Ascending aorta (tissue), 2 donors: ENCODE results near the gene RUBCN. TPM values are rescaled to one million over a fixed set of nuclear protein-coding genes. Genes with fewer than 3 reads are reported as not detected.
"Not testable (repeated sequence)": the region's sequence is repeated elsewhere in the genome, so short reads cannot be mapped to it uniquely, and the experiment has no call there.

ENCODE experiments used
- DNase-seq, 2 donors: peaks; one replicate each; pipeline ENCODE4 v3.0.0-alpha.2; 2019; ENCODE audit warnings: low spot score in 2 of 2
- H3K27ac ChIP-seq, 2 donors: fragments of 200-600 bp; sonication (generic); one replicate each; pipeline ENCODE4 v1.5.1; 2016 to 2017; ENCODE audit warnings: mild to moderate bottlenecking in 1 of 2
- H3K27me3 ChIP-seq: fragments of 200-600 bp; sonication (generic); one replicate; pipeline ENCODE4 v1.5.1; 2017
- H3K36me3 ChIP-seq, 2 donors: fragments of 200-600 bp; sonication (generic); one replicate each; pipeline ENCODE4 v1.5.1; 2016
- H3K4me1 ChIP-seq, 2 donors: fragments of 200-600 bp; sonication (generic); one replicate each; pipeline ENCODE4 v1.5.1; 2016 to 2017; ENCODE audit warnings: mild to moderate bottlenecking in 1 of 2
- H3K4me3 ChIP-seq, 2 donors: fragments of 200-600 bp; sonication (generic); one replicate each; pipeline ENCODE4 v1.5.1; 2016 to 2017; ENCODE audit warnings: mild to moderate bottlenecking in 1 of 2
- H3K9me3 ChIP-seq, 2 donors: fragments of 200-600 bp; sonication (generic); one replicate each; pipeline ENCODE4 v1.5.1; 2016
- CTCF ChIP-seq, 3 experiments: fragments of 200-600 bp in 2 of 3; fragments of 450-650 bp in 1 of 3; sonication (generic) in 2 of 3; IDR thresholded peaks; one replicate each; pipeline ENCODE4 v1.5.1; 2016 to 2019; ENCODE audit warnings: antibody characterized with exemption in 3 of 3, mild to moderate bottlenecking in 1 of 3, moderate library complexity in 1 of 3
- intact Hi-C: fragments of 100-400 bp; cut with DNase I; formaldehyde crosslinking; loops from one replicate; pipeline ENCODE4 v1.15.1; 2023
- total RNA-seq: library from RNA; depleted of rRNA; stranded (reverse); fragments of >200 nt; gene quantifications from one replicate; pipeline ENCODE4 v1.1.0, GENCODE V29; 2016

Gene RUBCN
- total RNA-seq, 1 donor from 2014 or later, result 27.4 TPM

GRCh38 chr3:197647649-197648048, 89.1 kb downstream of the RUBCN start:
- H3K9me3 ChIP-seq, DNase-seq, H3K4me3 ChIP-seq, H3K36me3 ChIP-seq, H3K27ac ChIP-seq, intact Hi-C loops, H3K27me3 ChIP-seq, H3K4me1 ChIP-seq: not testable (repeated sequence)

- H3K36me3 ChIP-seq, H3K4me3 ChIP-seq, H3K4me1 ChIP-seq, H3K9me3 ChIP-seq, intact Hi-C loops, H3K27ac ChIP-seq, DNase-seq, H3K27me3 ChIP-seq: not testable (repeated sequence)
These were observed 89.5 kb downstream of the RUBCN start for GRCh38 chr3:197647191-197647590.

GRCh38 chr3:197646294-197646693, 90.4 kb downstream of the RUBCN start:
- H3K27ac ChIP-seq, DNase-seq, H3K4me3 ChIP-seq, H3K9me3 ChIP-seq, H3K27me3 ChIP-seq, H3K36me3 ChIP-seq, H3K4me1 ChIP-seq, intact Hi-C loops: not testable (repeated sequence)

GRCh38 chr3:197637556-197637955, 99.1 kb downstream of the RUBCN start:
- H3K4me3 ChIP-seq, intact Hi-C loops, H3K27me3 ChIP-seq, H3K27ac ChIP-seq, H3K36me3 ChIP-seq, H3K4me1 ChIP-seq, H3K9me3 ChIP-seq, DNase-seq: not testable (repeated sequence)

- H3K9me3 ChIP-seq, H3K36me3 ChIP-seq, H3K27ac ChIP-seq, H3K4me3 ChIP-seq, H3K4me1 ChIP-seq, DNase-seq, H3K27me3 ChIP-seq, intact Hi-C loops: not testable (repeated sequence)
- peak in 2 of 3 experiments; percentile 10 to 33 for TF ChIP-seq CTCF (IDR thresholded peaks at IDR 0.05)
These were observed 104.7 kb downstream of the RUBCN start for GRCh38 chr3:197631989-197632388.

- H3K4me3 ChIP-seq, DNase-seq, H3K36me3 ChIP-seq, H3K27ac ChIP-seq, intact Hi-C loops, H3K9me3 ChIP-seq, H3K27me3 ChIP-seq, H3K4me1 ChIP-seq: not testable (repeated sequence)
These were observed 105.9 kb downstream of the RUBCN start for GRCh38 chr3:197630766-197631165.

- H3K4me3 ChIP-seq, H3K36me3 ChIP-seq, DNase-seq, H3K4me1 ChIP-seq, H3K27ac ChIP-seq, intact Hi-C loops, H3K9me3 ChIP-seq, H3K27me3 ChIP-seq: not testable (repeated sequence)
These were observed 107.4 kb downstream of the RUBCN start for GRCh38 chr3:197629286-197629685.

- Histone ChIP-seq H3K4me3 (peak overlapping the region; percentile 65 to 78), H3K27ac (peak overlapping the region; percentile 72 to 81)
- H3K9me3 ChIP-seq, H3K27me3 ChIP-seq, H3K4me1 ChIP-seq, intact Hi-C loops, H3K36me3 ChIP-seq: not testable (repeated sequence)
- peak; percentile 17 to 93 for DNase-seq
These were observed 108.8 kb downstream of the RUBCN start for GRCh38 chr3:197627772-197628523.

GRCh38 chr3:197627158-197627771, 109.4 kb downstream of the RUBCN start:
- DNase-seq, H3K36me3 ChIP-seq, intact Hi-C loops, H3K27me3 ChIP-seq, H3K9me3 ChIP-seq, H3K4me1 ChIP-seq: not testable (repeated sequence)
- H3K4me3 ChIP-seq, result peak overlapping the region; percentile 65 to 78
- peak overlapping the region; percentile 72 to 81 for H3K27ac ChIP-seq

- H3K36me3 ChIP-seq, H3K27ac ChIP-seq, DNase-seq, H3K9me3 ChIP-seq, intact Hi-C loops, H3K4me1 ChIP-seq, H3K27me3 ChIP-seq: not testable (repeated sequence)
- H3K4me3 ChIP-seq, result peak overlapping the region; percentile 26 to 65
These were observed 110.1 kb downstream of the RUBCN start for GRCh38 chr3:197626404-197627157.

GRCh38 chr3:197621478-197621877, 115.2 kb downstream of the RUBCN start:
- H3K36me3 ChIP-seq, result peaks cover 30 to 41% of the 10 kb centered on the region in 2 donors
- H3K4me3 ChIP-seq, intact Hi-C loops, H3K4me1 ChIP-seq, DNase-seq, H3K27ac ChIP-seq, H3K9me3 ChIP-seq, H3K27me3 ChIP-seq: not testable (repeated sequence)
